Coronary artery (tissue), 2 donors: Measurements from ENCODE around the gene AIF1.

Experiments used
- DNase-seq: peaks from one replicate; pipeline ENCODE4 v3.0.0-alpha.2; 2017; ENCODE audit warnings: low spot score
- H3K27ac ChIP-seq, 2 donors: fragments of 200-600 bp; sonication (generic); one replicate each; pipeline ENCODE4 v1.5.1; 2016 to 2019
- H3K4me3 ChIP-seq: fragments of 200-600 bp; sonication (generic); 2 replicates; pipeline ENCODE4 v1.5.1; 2016; ENCODE audit warnings: mild to moderate bottlenecking, moderate library complexity
- TF ChIP-seq, protein P1 (sequence below): fragments of 200-600 bp; sonication (generic); IDR thresholded peaks from one replicate; pipeline ENCODE4 v1.5.1; 2019; ENCODE audit warnings: antibody characterized with exemption

Gene AIF1

DNA sequence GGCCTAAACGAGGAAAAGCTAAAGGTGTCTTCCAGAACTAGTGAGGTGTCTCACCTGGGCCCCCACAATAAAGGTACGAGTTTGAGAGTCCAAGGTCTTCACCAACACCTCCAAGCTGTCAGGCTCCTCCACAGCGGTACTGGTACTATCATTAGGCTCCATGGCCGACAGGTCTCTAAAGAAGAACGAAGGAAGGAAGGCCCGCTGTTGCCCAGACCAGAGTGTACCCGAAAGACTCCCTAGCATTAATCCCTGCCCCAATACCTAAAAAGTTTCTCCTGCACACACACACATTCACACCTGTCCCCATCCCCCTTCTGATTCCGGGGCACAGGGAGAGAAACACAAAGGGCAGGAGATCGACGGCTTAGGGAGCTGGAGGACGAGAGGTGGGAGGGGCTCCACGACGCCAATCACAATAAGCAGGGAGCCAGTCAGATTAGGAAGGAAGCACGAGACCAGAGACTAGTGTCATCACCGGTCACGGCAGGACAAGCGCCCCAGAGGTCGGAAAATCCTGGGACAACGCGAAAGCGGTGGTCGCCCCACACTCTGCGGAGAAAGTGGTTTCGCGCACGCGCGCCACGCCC lies 36.7 kb downstream of the AIF1 start:
- H3K4me3 ChIP-seq, result peak overlapping the region; percentile 78
- TF ChIP-seq, protein P1, sequence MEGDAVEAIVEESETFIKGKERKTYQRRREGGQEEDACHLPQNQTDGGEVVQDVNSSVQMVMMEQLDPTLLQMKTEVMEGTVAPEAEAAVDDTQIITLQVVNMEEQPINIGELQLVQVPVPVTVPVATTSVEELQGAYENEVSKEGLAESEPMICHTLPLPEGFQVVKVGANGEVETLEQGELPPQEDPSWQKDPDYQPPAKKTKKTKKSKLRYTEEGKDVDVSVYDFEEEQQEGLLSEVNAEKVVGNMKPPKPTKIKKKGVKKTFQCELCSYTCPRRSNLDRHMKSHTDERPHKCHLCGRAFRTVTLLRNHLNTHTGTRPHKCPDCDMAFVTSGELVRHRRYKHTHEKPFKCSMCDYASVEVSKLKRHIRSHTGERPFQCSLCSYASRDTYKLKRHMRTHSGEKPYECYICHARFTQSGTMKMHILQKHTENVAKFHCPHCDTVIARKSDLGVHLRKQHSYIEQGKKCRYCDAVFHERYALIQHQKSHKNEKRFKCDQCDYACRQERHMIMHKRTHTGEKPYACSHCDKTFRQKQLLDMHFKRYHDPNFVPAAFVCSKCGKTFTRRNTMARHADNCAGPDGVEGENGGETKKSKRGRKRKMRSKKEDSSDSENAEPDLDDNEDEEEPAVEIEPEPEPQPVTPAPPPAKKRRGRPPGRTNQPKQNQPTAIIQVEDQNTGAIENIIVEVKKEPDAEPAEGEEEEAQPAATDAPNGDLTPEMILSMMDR, result no peak
- H3K27ac ChIP-seq, result peak overlapping the region; percentile 99
- peak; percentile 92 for DNase-seq

DNA sequence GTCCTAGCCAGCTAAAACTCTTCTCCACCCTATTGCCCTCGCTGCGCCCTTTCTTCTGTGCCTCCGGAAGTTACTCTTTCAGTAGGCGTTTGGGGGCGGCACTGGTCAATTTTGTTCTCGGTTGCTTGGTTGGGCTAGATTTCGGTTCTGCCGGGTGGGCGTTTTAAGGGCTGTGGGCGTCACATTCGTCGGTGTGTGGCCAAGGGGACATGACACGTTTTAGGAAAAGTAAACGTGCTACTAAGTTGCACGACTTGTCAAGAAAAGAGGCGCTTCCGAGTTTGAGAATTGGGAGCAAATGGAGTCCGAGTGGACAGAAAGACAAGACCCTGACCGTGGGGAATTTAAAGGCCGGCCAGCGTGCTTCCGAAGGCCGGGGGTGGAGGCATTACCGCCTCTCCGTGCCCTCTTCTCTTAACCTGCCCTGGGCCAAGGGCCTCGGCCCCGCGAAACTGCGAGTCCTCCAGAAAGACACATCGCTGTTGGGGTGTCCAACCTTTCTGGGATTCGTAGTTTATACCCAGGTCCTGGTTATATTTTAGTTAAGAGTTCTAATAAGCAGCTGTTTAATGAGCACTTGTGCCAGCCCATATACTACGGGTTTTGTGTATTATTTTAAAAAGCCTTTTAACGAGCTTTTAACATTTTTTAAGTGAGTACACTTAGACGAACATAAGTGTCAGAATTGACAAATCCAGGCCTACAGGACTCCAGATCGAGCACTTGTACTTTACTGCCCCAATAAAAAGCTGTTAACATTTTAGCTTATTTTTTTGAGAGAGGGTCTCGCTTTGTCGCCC lies 38.1 kb downstream of the AIF1 start:
- DNase-seq, result peak; percentile 95
- H3K4me3 ChIP-seq, result peak overlapping the region; percentile 78
- TF ChIP-seq, protein P1, result no peak
- H3K27ac ChIP-seq, result peak overlapping the region; percentile 99

DNA sequence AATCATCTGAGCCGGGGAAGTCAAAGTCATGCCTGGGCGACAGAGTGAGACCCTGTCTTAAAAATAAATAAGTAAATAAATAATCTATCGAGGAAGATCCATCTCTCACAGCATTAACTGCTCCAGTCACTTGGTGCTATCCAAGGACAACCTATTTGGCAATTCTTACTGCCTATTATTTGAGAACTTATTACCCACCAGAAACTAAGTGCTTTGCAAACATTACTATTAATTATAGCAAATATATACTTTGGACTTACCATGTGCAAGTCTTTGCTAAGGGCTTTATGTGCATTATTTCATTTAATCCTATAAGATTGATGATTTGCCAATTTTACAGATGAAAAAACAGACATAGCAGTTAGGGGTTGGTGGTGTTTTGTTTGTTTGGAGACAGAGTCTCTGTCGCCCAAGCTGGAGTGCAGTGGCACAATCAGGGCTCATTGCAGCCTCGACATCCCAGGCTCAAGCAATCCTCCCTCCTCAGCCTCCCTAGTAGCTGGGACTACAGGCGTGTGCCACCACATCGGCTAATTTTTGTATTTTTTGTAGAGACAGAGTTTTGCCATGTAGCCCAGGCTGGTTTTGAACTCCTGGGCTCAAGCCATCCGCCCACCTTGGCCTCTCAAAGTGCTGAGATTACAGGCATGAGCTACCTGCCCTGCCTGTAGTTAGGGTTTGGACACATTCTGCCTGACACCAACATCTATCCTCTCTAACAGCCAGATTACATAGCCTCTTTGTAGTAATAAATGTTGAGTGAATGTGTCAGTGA lies 39.7 kb downstream of the AIF1 start:
- Histone ChIP-seq H3K27ac (no peak overlapping the region), H3K4me3 (no peak overlapping the region)
- DNase-seq, result no peak
- TF ChIP-seq, protein P1, result no peak

DNA sequence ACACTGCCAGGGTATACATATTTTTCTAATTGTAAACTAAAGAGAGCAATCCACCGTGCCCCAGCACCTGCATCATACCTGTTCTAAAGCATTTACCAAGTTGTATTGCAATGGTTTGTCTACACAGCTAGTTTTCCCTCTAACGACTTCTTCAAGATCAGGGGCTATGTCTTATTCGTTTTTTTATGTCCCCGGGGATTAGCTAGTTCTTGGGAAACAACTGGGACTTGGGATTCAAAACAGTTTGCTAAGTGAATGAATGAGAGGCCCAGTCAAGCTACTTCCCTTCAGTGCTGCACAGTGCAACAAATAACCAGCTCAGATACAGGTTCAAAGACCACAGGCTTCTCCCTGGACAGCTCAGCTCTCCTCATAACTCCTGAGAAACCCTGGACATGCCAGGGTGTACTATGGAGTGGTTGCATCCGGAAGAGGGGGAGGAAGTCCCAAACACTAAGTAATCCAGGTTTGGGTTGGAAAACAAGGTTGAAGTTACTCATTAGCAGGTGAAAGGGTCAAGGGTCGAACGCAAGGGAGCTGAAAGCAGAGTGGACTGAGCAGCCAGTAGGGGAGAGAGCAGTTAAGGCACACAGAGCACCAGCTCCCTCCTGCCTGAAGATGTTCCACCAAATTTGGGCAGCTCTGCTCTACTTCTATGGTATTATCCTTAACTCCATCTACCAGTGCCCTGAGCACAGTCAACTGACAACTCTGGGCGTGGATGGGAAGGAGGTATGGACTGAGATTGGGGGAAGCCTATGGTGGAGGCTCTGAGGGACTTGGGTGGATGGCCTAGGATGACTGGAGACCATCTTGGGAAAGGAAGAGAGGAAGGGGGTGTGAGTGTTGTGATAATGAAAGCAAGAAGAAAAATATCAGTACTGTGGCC lies 40.6 kb downstream of the AIF1 start, which contains the start of gene APOM:
TSS of gene APOM (plus strand) at position 546 of the 889 bp plus-strand sequence. CDS start at position 619, 73 bp downstream.
- TF ChIP-seq, protein P1, result no peak
- no peak within 1 kb of the TSS for H3K4me3 ChIP-seq
- no peak within 1 kb of the TSS for H3K27ac ChIP-seq
- no peak for DNase-seq

DNA sequence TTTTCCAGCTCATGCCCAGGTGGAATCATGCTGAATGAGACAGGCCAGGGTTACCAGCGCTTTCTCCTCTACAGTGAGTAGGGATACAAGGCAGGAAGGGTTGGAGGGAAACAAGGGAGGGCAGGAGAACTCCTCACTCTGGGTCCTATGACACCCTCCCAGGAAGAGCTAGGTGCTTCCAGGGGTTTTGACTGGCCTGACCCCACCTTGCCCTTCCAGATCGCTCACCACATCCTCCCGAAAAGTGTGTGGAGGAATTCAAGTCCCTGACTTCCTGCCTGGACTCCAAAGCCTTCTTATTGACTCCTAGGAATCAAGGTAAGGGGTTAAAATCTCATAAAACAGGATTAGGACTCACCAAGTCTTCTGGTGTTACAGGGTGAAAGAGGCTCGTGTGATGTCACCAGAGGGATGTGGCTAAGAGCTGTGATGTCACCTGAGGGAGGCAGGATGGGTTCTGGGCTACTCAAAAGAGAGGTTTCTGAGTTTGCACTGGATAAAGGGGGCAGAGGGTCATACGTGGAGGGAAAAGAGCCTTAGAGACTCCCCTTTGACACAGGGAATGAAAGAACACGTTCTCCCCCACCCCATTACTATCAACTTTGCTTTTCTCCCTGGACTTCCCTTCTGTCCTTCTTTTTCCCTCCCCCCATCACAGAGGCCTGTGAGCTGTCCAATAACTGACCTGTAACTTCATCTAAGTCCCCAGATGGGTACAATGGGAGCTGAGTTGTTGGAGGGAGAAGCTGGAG lies 42.5 kb downstream of the AIF1 start:
- no peak overlapping the region for H3K27ac ChIP-seq
- TF ChIP-seq, protein P1, result no peak

More for the DNA sequence above, 42.5 kb downstream of the AIF1 start:
- DNase-seq, result no peak
- no peak overlapping the region for H3K4me3 ChIP-seq
